ENCODE data around the gene SPOCK1.

The SPOCK1 gene

DNA sequence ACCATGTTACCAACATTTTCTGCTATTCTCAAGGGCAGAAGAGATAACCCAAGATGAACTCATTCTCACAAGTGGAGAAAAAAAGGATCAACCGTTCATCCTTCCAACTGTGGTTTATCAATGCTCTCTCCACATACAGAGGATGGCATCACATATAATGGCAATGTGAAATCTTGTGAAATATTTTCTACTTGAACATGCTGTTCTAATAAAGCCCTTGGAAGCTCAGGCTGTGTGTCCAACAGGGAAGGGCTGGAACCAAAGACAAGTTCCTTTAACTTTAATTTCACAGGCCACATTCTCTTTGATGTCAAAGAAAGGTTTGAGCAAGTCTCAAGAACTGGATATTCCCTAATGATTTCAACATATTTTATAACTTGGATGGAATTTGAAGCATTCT lies 230.5 kb downstream of the SPOCK1 start:
- H3K27me3 ChIP-seq (ENCODE audit: insufficient read depth, low read depth), result no peaks in the 10 kb centered on the region
- H3K4me2 ChIP-seq, result no peak overlapping the region
- H3K4me3 ChIP-seq (IDR thresholded peaks at IDR 0.05; ENCODE audit: insufficient read depth, low read depth, low read length), result no peak overlapping the region
- TF ChIP-seq, protein P1, sequence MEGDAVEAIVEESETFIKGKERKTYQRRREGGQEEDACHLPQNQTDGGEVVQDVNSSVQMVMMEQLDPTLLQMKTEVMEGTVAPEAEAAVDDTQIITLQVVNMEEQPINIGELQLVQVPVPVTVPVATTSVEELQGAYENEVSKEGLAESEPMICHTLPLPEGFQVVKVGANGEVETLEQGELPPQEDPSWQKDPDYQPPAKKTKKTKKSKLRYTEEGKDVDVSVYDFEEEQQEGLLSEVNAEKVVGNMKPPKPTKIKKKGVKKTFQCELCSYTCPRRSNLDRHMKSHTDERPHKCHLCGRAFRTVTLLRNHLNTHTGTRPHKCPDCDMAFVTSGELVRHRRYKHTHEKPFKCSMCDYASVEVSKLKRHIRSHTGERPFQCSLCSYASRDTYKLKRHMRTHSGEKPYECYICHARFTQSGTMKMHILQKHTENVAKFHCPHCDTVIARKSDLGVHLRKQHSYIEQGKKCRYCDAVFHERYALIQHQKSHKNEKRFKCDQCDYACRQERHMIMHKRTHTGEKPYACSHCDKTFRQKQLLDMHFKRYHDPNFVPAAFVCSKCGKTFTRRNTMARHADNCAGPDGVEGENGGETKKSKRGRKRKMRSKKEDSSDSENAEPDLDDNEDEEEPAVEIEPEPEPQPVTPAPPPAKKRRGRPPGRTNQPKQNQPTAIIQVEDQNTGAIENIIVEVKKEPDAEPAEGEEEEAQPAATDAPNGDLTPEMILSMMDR (conservative IDR thresholded peaks at IDR 0.05; ENCODE audit: low read depth, low read length), result no peak
- H3K4me1 ChIP-seq (ENCODE audit: low read depth, poor library complexity, severe bottlenecking), result no peaks in the 10 kb centered on the region
- no peaks in the 10 kb centered on the region for H4K20me1 ChIP-seq (ENCODE audit: insufficient read depth)
- no peak overlapping the region for H2AFZ ChIP-seq (ENCODE audit: low read depth)
- H3K27ac ChIP-seq, result no peak overlapping the region
- H3K79me2 ChIP-seq (ENCODE audit: insufficient read depth, low read depth), result no peaks in the 10 kb centered on the region
- H3K36me3 ChIP-seq (ENCODE audit: insufficient read depth), result no peaks in the 10 kb centered on the region
- H3K9ac ChIP-seq, result no peak overlapping the region

DNA sequence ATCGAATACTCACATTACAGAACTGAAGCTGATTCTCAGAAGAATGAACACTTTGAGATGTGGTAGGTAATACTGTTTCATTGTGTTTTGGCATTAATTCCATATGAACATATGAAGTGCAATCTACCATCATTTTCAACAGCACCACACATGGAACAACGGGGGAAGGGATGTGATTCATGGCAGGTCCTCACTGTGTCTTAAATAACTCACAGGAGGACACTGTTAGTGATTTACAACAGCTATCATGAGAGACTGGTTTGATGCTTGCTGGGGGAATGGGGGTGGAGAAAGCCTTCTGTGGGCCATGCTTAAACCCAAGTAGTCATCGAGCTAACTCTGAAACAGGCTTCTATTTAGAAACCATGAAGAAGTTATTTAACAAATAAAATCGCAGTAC lies 232.9 kb downstream of the SPOCK1 start:
- Histone ChIP-seq H2AFZ (ENCODE audit: low read depth) (no peak overlapping the region), H3K27me3 (ENCODE audit: insufficient read depth, low read depth) (no peaks in the 10 kb centered on the region), H3K36me3 (ENCODE audit: insufficient read depth) (no peaks in the 10 kb centered on the region), H3K4me1 (ENCODE audit: low read depth, poor library complexity, severe bottlenecking) (no peaks in the 10 kb centered on the region), H3K27ac (no peak overlapping the region), H4K20me1 (ENCODE audit: insufficient read depth) (no peaks in the 10 kb centered on the region), H3K79me2 (ENCODE audit: insufficient read depth, low read depth) (no peaks in the 10 kb centered on the region), H3K9ac (no peak overlapping the region), H3K4me3 (IDR thresholded peaks at IDR 0.05; ENCODE audit: insufficient read depth, low read depth, low read length) (no peak overlapping the region), H3K4me2 (no peak overlapping the region)
- TF ChIP-seq, protein P1 (conservative IDR thresholded peaks at IDR 0.05; ENCODE audit: low read depth, low read length), result no peak

DNA sequence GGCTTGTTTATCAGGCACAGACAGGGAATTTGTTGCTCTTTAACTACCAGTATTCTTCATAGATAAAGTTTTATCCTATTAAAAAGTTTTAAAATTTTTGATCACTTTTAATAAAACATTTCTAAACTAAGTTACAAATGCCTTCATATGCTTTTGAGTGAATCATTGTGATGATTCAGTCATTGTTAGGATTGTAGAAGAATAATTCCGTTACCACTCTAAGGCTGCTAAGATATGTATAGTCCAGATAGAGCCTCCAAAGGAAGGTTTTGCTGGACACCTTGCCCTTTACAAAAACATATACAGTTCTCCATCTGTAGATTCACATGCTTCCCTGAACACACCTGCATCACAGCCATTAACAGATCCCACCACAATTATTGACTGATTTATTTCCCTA lies 233.7 kb downstream of the SPOCK1 start:
- Histone ChIP-seq H3K27ac (no peak overlapping the region), H3K9ac (no peak overlapping the region), H3K27me3 (ENCODE audit: insufficient read depth, low read depth) (no peaks in the 10 kb centered on the region), H3K79me2 (ENCODE audit: insufficient read depth, low read depth) (no peaks in the 10 kb centered on the region), H4K20me1 (ENCODE audit: insufficient read depth) (no peaks in the 10 kb centered on the region), H2AFZ (ENCODE audit: low read depth) (no peak overlapping the region), H3K4me2 (no peak overlapping the region), H3K4me1 (ENCODE audit: low read depth, poor library complexity, severe bottlenecking) (no peaks in the 10 kb centered on the region), H3K4me3 (IDR thresholded peaks at IDR 0.05; ENCODE audit: insufficient read depth, low read depth, low read length) (no peak overlapping the region), H3K36me3 (ENCODE audit: insufficient read depth) (no peaks in the 10 kb centered on the region)
- TF ChIP-seq, protein P1 (conservative IDR thresholded peaks at IDR 0.05; ENCODE audit: low read depth, low read length), result no peak

DNA sequence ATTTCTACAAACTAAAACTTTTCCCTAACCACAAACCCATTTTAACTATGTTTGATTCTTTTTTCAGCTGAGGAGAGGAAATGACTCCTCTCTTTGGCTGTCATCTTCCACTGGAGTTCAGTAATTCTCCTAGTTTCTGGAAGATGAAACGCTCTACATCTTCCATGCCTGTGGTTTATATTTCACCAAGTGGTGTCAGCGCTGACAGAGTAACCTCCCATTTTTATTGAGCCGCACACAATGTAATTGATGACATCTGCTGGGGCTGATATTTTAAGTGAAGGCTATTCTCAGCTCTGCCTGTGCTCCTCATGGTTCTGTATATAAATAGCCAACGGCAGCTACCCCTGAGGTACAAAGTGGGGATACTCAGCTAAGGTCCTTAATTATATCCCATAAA lies 234.6 kb downstream of the SPOCK1 start:
- no peak overlapping the region for H3K27ac ChIP-seq
- H3K9ac ChIP-seq, result no peak overlapping the region
- H3K79me2 ChIP-seq (ENCODE audit: insufficient read depth, low read depth), result no peaks in the 10 kb centered on the region
- no peak overlapping the region for H3K4me3 ChIP-seq (IDR thresholded peaks at IDR 0.05; ENCODE audit: insufficient read depth, low read depth, low read length)
- H3K36me3 ChIP-seq (ENCODE audit: insufficient read depth), result no peaks in the 10 kb centered on the region
- H2AFZ ChIP-seq (ENCODE audit: low read depth), result no peak overlapping the region
- TF ChIP-seq, protein P1 (conservative IDR thresholded peaks at IDR 0.05; ENCODE audit: low read depth, low read length), result no peak
- no peak overlapping the region for H3K4me2 ChIP-seq
- H4K20me1 ChIP-seq (ENCODE audit: insufficient read depth), result no peaks in the 10 kb centered on the region
- H3K27me3 ChIP-seq (ENCODE audit: insufficient read depth, low read depth), result no peaks in the 10 kb centered on the region
- no peaks in the 10 kb centered on the region for H3K4me1 ChIP-seq (ENCODE audit: low read depth, poor library complexity, severe bottlenecking)
